Spleen (tissue), 11 donors: ENCODE measurements around the gene MATN1. TPM values are rescaled to one million over a fixed set of nuclear protein-coding genes. Genes with fewer than 3 reads are reported as not detected.
A peak's percentile ranks its signal among the peaks of the same experiment; 100 is the strongest.

Source experiments
- DNase-seq: peaks from one replicate; pipeline ENCODE4 v3.0.0-alpha.2; 2020
- H3K27ac ChIP-seq, 8 donors: fragments of 200-600 bp; sonication (generic) in 7 of 8; 1 replicate in 4 of 8; 2 replicates in 4 of 8; pipeline versions ENCODE4 v1.5.0 to v1.8.0; 2016 to 2021; ENCODE audit warnings: inconsistent platforms in 4 of 8, mild to moderate bottlenecking in 4 of 8, moderate library complexity in 1 of 8
- H3K27me3 ChIP-seq, 7 donors: fragments of 200-600 bp; sonication (generic) in 6 of 7; replicated peaks in 1 of 7; 1 replicate in 4 of 7; 2 replicates in 3 of 7; pipeline versions ENCODE4 v1.5.0 to v1.8.0; 2016 to 2021; ENCODE audit warnings: inconsistent platforms in 3 of 7, mild to moderate bottlenecking in 1 of 7
- H3K36me3 ChIP-seq, 6 donors: fragments of 200-600 bp; sonication (generic) in 5 of 6; 1 replicate in 4 of 6; 2 replicates in 2 of 6; pipeline versions ENCODE4 v1.5.0 to v1.8.0; 2016 to 2021; ENCODE audit warnings: inconsistent platforms in 2 of 6
- H3K4me1 ChIP-seq, 6 donors: fragments of 200-600 bp; sonication (generic) in 5 of 6; 1 replicate in 3 of 6; 2 replicates in 3 of 6; pipeline versions ENCODE4 v1.5.0 to v1.8.0; 2016 to 2021; ENCODE audit warnings: inconsistent platforms in 3 of 6
- H3K4me3 ChIP-seq, 8 donors: fragments of 200-600 bp; sonication (generic) in 7 of 8; 1 replicate in 4 of 8; 2 replicates in 4 of 8; pipeline versions ENCODE4 v1.5.0 to v1.8.0; 2016 to 2021; ENCODE audit warnings: inconsistent platforms in 4 of 8, mild to moderate bottlenecking in 4 of 8, moderate library complexity in 2 of 8
- H3K9me3 ChIP-seq, 8 donors: fragments of 200-600 bp; sonication (generic) in 7 of 8; 1 replicate in 4 of 8; 2 replicates in 4 of 8; pipeline versions ENCODE4 v1.5.0 to v1.8.0; 2016 to 2021; ENCODE audit warnings: inconsistent platforms in 4 of 8
- POLR2A ChIP-seq, 3 donors: fragments of 450-650 bp; IDR thresholded peaks; one replicate each; pipeline ENCODE4 v1.5.1; 2017; ENCODE audit warnings: antibody characterized with exemption in 3 of 3, mild to moderate bottlenecking in 1 of 3
- POLR2AphosphoS5 ChIP-seq, 3 donors: sonication (generic); formaldehyde crosslinking; IDR thresholded peaks; one replicate each; pipeline ENCODE4 v1.5.1; 2017; ENCODE audit warnings: antibody characterized with exemption in 3 of 3
- WGBS, 5 donors: extraction: QIAGEN DNeasy Blood & Tissue Kit in 3 of 5; methylation state at CpG; one replicate each; pipeline versions ENCODE4 v1.1.5 to v1.1.7; 2013 to 2018; 5-methylcytosine and 5-hydroxymethylcytosine counted together
- intact Hi-C: fragments of 100-400 bp; cut with DNase I; formaldehyde crosslinking; loops from one replicate; pipeline ENCODE4 v1.15.0; 2023; ENCODE audit warnings: low total_unique reads
- polyA plus RNA-seq, 3 donors: library from polyadenylated mRNA; stranded (reverse); fragments of 200-250 nt; gene quantifications; one replicate each; pipeline ENCODE4 v1.2.1, GENCODE V29; 2013
- total RNA-seq, 7 donors: library from RNA; depleted of rRNA in 3 of 7; stranded (reverse); fragments of >200 nt in 3 of 7; fragmentation: NEBNext Ultra II Directional in 4 of 7; extraction: Animal tissue kit (Norgen Biotek cat#: 25700) in 4 of 7; gene quantifications; one replicate each; pipeline versions ENCODE4 v1.1.0 to v1.2.1, GENCODE V29; 2016 to 2021
- TF ChIP-seq, protein P1 (sequence below), 11 experiments: fragments of 200-600 bp in 7 of 11; fragments of 450-650 bp in 4 of 11; sonication (generic) in 4 of 11; IDR thresholded peaks in 8 of 11; conservative IDR thresholded peaks in 3 of 11; 1 replicate in 7 of 11; 2 replicates in 4 of 11; pipeline versions ENCODE4 v1.4.0 to v1.8.0; 2016 to 2021; ENCODE audit warnings: antibody characterized with exemption in 11 of 11, inconsistent platforms in 4 of 11, mild to moderate bottlenecking in 1 of 11
- donor health status: healthy with polysubstance abuse.
- donor health status: DM: no; HTN: no; CAD: no; lungs with moderate emphysema.
- donor health status: DM: no; HTN: no; CAD: no.
- donor health status: Bipolar disorder and iron deficiency.
- donor health status: healthy.
- donor health status: DM: no; HTN: no; CAD: no.
- donor health status: DM: yes; HTN: yes; CAD: no.

MATN1 gene
- total and polyA plus RNA-seq, 10 donors = 0.04 to 1.1 (median 0.54) TPM; not detected in 1

DNA sequence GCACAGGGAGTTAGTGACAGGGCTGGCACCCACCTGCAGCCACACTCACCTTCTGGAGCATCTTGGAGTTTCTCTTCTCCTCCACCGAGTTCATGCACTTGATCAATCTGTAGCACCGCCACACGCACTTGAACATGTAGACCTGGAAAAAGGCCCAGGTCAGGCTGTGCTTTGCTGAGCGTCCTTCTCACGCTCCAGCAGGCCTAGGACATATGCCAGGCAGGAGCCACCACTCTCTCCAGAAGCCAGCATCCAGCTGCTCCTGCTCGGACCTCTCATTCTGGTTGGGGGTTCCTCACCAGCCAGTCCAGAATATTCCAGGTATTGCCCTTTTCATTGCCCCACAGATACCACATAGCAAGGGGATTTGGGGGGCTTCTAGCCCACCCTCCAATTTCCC lies 11.7 kb upstream of the MATN1 start:
- H3K9me3 ChIP-seq = no peaks in the 10 kb centered on the region
- peak overlapping the region in 2 of 8 donors; percentile 0 to 81 for H3K27ac ChIP-seq
- WGBS, 5 donors = 86 to 92% (median 89%) methylated on average over 6 of the region's 6 CpGs
- no peak for DNase-seq
- H3K4me1 ChIP-seq = peaks cover 12 to 92% (median 27%) of the 10 kb centered on the region in 6 donors
- intact Hi-C loops = no loop called here
- no peak overlapping the region for H3K4me3 ChIP-seq
- no peaks in the 10 kb centered on the region for H3K27me3 ChIP-seq
- H3K36me3 ChIP-seq = peaks cover 4 to 80% (median 78%) of the 10 kb centered on the region in 6 donors
- TF ChIP-seq, protein P1, sequence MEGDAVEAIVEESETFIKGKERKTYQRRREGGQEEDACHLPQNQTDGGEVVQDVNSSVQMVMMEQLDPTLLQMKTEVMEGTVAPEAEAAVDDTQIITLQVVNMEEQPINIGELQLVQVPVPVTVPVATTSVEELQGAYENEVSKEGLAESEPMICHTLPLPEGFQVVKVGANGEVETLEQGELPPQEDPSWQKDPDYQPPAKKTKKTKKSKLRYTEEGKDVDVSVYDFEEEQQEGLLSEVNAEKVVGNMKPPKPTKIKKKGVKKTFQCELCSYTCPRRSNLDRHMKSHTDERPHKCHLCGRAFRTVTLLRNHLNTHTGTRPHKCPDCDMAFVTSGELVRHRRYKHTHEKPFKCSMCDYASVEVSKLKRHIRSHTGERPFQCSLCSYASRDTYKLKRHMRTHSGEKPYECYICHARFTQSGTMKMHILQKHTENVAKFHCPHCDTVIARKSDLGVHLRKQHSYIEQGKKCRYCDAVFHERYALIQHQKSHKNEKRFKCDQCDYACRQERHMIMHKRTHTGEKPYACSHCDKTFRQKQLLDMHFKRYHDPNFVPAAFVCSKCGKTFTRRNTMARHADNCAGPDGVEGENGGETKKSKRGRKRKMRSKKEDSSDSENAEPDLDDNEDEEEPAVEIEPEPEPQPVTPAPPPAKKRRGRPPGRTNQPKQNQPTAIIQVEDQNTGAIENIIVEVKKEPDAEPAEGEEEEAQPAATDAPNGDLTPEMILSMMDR (IDR thresholded peaks at IDR 0.05 in 8 of 11, conservative IDR thresholded peaks at IDR 0.05 in 3 of 11) = no peak
- peak; percentile 43 to 55 (median 51) for TF ChIP-seq POLR2AphosphoS5 (IDR thresholded peaks at IDR 0.05)

DNA sequence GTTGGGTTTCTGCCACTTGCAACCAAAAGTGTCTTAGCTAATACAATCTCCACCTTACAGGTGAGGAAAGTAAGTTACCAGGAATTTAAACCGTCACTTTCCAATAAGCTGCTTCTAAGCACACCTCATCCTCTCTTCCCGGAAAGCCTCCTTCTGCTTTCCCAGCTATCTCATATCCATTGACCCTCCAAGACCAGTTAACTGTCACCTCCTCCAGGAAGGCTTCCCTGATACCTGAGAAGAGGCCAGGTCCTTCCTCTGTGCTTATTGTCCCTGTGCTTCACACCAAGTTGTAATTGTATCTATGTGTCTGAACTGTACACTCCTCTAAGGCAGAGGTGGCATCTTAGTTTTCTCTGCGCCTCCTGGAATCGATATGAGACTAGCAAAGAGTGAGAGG lies 11.2 kb upstream of the MATN1 start:
- Histone ChIP-seq H3K4me3 (no peak overlapping the region), H3K9me3 (no peaks in the 10 kb centered on the region), H3K36me3 (peaks cover 4 to 75% (median 73%) of the 10 kb centered on the region in 6 donors), H3K27ac (peak overlapping the region in 1 of 8 donors; percentile 81), H3K27me3 (no peaks in the 10 kb centered on the region), H3K4me1 (peaks cover 17 to 92% (median 30%) of the 10 kb centered on the region in 6 donors)
- TF ChIP-seq POLR2AphosphoS5 (IDR thresholded peaks at IDR 0.05) = no peak
- TF ChIP-seq POLR2A (IDR thresholded peaks at IDR 0.05) = no peak
- TF ChIP-seq, protein P1 (IDR thresholded peaks at IDR 0.05 in 8 of 11, conservative IDR thresholded peaks at IDR 0.05 in 3 of 11) = no peak
- no peak for DNase-seq
- intact Hi-C loops = no loop called here
- 94 to 98% (median 96%) methylated on average over 4 of the region's 4 CpGs for WGBS, 5 donors

DNA sequence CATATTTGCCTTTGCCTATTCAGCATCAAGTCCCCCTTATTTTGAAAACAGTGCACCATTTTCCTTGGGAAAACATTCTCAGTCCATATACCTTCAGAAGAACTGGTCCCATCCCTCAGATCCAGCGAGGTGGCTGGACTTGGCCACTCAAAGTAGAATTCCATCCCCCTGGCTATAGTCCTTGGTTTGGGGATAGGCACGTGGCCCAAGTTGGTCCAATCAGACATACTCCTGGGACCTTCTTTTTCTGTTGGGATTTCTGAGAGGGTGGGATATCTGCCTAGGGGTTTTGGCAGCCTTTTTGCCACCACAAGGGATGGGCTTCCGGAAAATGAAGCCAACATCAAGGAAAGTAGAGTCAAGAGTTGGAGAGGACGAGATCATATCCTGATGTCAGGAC lies 10.7 kb upstream of the MATN1 start:
- H3K27me3 ChIP-seq = no peaks in the 10 kb centered on the region
- TF ChIP-seq POLR2AphosphoS5 (IDR thresholded peaks at IDR 0.05) (no peak), POLR2A (IDR thresholded peaks at IDR 0.05) (no peak)
- TF ChIP-seq, protein P1 (IDR thresholded peaks at IDR 0.05 in 8 of 11, conservative IDR thresholded peaks at IDR 0.05 in 3 of 11) = no peak
- DNase-seq = no peak
- intact Hi-C loops = no loop called here
- peaks cover 4 to 70% (median 68%) of the 10 kb centered on the region in 6 donors for H3K36me3 ChIP-seq
- no peaks in the 10 kb centered on the region for H3K9me3 ChIP-seq
- 86 to 92% (median 88%) methylated on average over 4 of the region's 4 CpGs for WGBS, 5 donors
- peaks cover 17 to 92% (median 35%) of the 10 kb centered on the region in 6 donors for H3K4me1 ChIP-seq
- H3K4me3 ChIP-seq = no peak overlapping the region
- H3K27ac ChIP-seq = peak overlapping the region in 2 of 8 donors; percentile 30 to 81

DNA sequence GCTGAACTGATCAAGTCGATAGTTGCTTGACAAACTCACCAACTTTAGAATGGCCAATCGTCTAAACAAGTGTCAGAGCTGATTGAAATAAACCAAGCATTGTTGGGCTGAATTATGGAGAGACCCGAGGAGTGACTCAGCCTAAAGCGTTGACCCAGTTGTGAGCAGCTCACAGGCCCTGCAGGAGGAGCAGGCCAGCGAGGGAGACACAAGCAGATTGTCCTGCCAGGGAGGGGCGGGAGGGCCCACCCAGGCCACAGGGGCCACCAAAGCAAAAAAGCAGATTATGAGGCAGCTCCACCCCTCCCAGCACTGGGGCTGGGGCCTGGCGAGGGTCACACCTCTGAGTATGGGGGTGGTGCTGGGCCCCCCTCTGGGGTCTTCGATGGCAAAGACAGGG lies 10.1 kb upstream of the MATN1 start:
- no peak for DNase-seq
- 74 to 88% (median 81%) methylated on average over 7 to 8 of the region's 8 CpGs for WGBS, 5 donors
- H3K27me3 ChIP-seq = no peaks in the 10 kb centered on the region
- no peaks in the 10 kb centered on the region for H3K9me3 ChIP-seq
- H3K36me3 ChIP-seq = peaks cover 0 to 64% (median 62%) of the 10 kb centered on the region in 6 donors
- H3K4me1 ChIP-seq = peaks cover 17 to 91% (median 36%) of the 10 kb centered on the region in 6 donors
- no peak overlapping the region for H3K4me3 ChIP-seq
- TF ChIP-seq POLR2AphosphoS5 (IDR thresholded peaks at IDR 0.05) = peak; percentile 25 to 77 (median 40)
- TF ChIP-seq, protein P1 (IDR thresholded peaks at IDR 0.05 in 8 of 11, conservative IDR thresholded peaks at IDR 0.05 in 3 of 11) = no peak
- intact Hi-C loops = no loop called here
- peak overlapping the region in 2 of 8 donors; percentile 30 to 81 for H3K27ac ChIP-seq
